Stimulated activated CD4-positive, alpha-beta T cell treated with anti-CD3 and anti-CD28 coated beads, Interleukin-15, amount 100 ng/mL, for 24 hours (primary cell): Measurements from ENCODE around the gene DOK7.
"Not testable (repeated sequence)": the region's sequence is repeated elsewhere in the genome, so short reads cannot be mapped to it uniquely, and the experiment has no call there.

Source experiments
- DNase-seq: peaks from one replicate; pipeline ENCODE4 v3.0.0-alpha.2; 2020

DOK7 gene

GRCh38 chr4:3443750-3444309, 19.3 kb upstream of the DOK7 start:
- no peak for DNase-seq

GRCh38 chr4:3444351-3445110, 18.6 kb upstream of the DOK7 start:
- DNase-seq = no peak

GRCh38 chr4:3445111-3445820, 17.8 kb upstream of the DOK7 start:
- DNase-seq = no peak

GRCh38 chr4:3445829-3446545, 17.1 kb upstream of the DOK7 start:
- no peak for DNase-seq

GRCh38 chr4:3446631-3447320, 16.3 kb upstream of the DOK7 start:
- DNase-seq = no peak

DNA sequence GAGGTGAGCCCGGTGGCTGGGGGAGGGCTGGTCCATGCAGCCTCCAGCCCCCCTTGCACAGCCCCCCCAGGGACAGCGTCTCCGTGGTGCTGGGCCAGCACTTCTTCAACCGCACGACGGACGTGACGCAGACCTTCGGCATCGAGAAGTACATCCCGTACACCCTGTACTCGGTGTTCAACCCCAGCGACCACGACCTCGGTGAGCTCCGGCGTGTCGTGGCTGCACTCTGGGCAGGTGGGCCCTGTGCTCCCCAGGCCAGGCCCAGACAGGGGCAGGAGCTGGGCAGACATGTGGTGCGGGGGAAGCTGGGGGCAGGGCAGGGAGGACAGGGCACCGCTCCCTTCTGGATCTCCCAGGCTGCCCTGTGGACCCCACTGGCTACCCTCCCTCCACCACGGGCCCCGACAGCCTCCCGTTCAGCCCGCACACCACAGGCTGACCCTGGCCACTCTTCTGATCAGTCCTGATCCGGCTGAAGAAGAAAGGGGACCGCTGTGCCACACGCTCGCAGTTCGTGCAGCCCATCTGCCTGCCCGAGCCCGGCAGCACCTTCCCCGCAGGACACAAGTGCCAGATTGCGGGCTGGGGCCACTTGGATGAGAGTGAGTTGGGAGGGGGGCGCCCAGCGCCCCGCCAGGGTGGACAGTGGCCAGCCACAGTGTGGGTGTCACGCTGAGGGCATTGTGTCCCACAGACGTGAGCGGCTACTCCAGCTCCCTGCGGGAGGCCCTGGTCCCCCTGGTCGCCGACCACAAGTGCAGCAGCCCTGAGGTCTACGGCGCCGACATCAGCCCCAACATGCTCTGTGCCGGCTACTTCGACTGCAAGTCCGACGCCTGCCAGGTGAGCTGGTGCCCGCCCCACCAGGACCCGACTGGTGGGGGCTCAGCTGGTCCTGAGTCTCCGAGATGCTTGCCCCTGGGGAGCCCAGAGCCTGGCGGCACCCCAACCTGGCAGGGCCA, 15.4 kb upstream of the DOK7 start:
- no peak for DNase-seq

- DNase-seq = no peak
These were observed 14.0 kb upstream of the DOK7 start for GRCh38 chr4:3449047-3449573.

DNA sequence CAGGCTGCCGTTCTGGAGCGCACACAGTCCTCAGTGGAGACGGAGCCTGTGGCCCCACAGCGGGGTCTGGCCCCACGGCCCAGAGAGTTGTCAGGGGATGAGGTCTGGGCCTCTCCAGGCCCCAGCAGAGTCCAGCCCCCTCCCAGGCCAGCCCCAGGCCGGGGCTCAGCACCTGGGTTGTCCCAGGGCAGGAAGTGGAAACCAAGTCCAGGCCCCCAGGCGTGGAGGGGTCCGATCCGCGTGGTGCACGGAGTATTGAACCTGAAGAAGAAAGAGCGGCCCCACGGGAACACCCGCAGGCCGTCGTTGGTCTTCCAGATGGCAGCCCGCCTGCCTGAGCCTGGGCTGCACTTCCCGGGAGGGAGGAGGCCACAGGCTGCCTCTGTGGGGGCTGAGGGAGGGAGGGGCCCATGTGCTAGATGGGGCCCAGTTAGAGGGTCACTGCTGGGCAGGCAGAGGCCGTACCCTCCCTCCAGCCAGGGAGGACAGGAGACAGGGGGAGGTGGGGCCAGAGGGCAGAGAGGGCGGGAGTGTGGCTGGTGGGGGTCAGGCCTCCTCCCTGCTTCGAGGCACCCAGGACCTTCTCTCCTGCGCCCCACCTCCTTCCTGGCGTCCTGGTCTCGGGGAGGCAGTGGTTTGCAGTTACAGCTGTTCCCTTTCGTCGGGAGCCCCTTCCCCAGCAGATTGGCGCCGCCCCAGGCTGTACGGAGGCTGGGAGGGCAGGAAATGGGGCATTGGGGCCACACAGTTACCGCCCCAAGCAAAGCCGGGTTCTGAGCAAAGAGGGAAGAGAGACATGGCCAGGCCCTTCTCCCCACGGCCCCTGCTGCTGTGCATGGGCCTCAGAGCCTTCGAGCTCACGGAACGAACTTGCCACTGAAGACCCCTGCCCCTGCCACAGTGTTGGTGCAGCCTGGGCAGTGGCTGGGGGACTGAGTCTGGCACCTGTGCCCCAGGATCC, 13.3 kb upstream of the DOK7 start:
- DNase-seq = no peak

DNA sequence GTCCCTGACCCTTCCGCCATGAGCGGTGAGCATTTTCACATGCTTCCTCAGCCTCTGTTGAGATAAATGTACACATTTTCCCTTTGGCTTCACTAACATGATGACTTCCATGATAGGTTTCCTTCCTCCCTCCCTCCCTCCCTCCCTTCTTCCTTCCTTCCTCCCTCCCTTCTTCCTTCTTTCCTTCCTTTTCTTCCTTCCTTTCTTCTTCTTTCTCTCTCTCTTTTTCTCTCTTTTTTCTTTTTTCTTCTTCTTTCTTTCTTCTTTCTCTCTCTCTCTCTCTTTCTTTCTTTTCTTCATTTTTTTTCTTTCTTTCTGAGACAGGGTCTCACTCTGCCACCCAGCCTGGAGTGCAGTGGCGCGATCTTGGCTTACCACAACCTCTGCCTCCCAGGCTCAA, 12.5 kb upstream of the DOK7 start:
- no peak for DNase-seq

DNA sequence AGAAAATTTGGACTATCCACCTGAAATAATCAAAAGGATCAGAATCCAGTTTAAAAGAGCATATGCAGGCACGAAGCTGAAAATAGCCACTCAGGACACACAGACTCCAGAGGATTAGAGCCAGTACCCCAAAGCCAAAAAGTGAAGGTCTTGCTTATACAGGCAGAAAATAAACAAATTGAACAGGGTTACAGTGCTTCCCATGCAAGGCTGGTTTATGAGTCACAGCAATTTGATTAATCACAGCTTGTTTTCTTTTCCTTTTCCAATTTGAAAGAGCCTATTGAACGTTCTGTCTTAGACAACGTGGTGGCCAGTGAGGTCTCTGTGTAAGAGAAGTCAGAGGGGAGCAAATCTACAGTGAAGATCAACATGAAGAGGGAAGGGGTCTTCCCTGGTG, 11.2 kb upstream of the DOK7 start:
- DNase-seq = no peak

GRCh38 chr4:3452376-3452775, 10.7 kb upstream of the DOK7 start:
- no peak for DNase-seq

- not testable (repeated sequence) for DNase-seq
These were observed 7.5 kb upstream of the DOK7 start for GRCh38 chr4:3455596-3455995.

DNA sequence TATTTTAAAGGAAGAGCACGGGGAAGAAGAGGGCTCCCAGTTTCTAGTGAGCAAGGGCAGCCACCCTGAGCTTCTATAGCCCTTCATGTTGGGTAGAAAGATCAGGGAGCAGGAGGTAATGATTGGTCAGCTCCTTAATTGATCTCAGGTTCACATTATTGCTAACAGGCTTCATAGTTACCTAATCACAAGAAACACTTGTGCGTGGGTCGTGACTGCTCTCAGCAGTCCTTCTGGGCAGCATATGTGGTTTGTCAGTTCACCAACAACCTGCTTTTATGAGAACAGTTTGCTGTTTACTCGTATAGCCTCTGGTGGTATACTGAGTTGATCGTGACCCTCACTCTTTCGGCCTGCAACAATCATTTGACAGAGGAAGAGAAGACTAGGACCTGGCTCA, 4.7 kb upstream of the DOK7 start:
- DNase-seq = no peak

GRCh38 chr4:3459156-3459555, 4.0 kb upstream of the DOK7 start:
- DNase-seq = not testable (repeated sequence)

- no peak for DNase-seq
These were observed 2.2 kb upstream of the DOK7 start for GRCh38 chr4:3460926-3461325.

- no peak for DNase-seq
These were observed 1.4 kb upstream of the DOK7 start for GRCh38 chr4:3461515-3462291.

GRCh38 chr4:3462321-3462789, 751 bp upstream of the DOK7 start:
- no peak for DNase-seq

GRCh38 chr4:3463556-3464348, 646 bp downstream of the DOK7 start:
- DNase-seq = no peak
